Hematopoietic multipotent progenitor cell (in vitro differentiated cells): ENCODE data around the gene RGL3. TPM values are rescaled to one million over a fixed set of nuclear protein-coding genes. Genes with fewer than 3 reads are reported as not detected.
A peak's percentile ranks its signal among the peaks of the same experiment; 100 is the strongest.
"Not testable (repeated sequence)": the region's sequence is repeated elsewhere in the genome, so short reads cannot be mapped to it uniquely, and the experiment has no call there.

Source experiments
- DNase-seq, 3 donors: peaks; one replicate each; pipeline ENCODE4 v3.0.0-alpha.2; 2011 to 2015; ENCODE audit warnings: low read depth in 2 of 3, low spot score in 2 of 3
- total RNA-seq: library from RNA; depleted of rRNA; stranded (reverse); fragments of >200 nt; gene quantifications from one replicate; pipeline ENCODE4 v1.2.3, GENCODE V29; 2012

RGL3 gene
- not detected for total RNA-seq

GRCh38 chr19:11418549-11419506 lies at the start of gene RGL3:
TSS of gene RGL3 (minus strand) at chr19:11419314. CDS start at chr19:11419278, 36 bp downstream.
- no peak for DNase-seq

- not testable (repeated sequence) for DNase-seq
Measured at GRCh38 chr19:11468266-11468845, 49.2 kb upstream of the RGL3 start.

- no peak for DNase-seq
Measured at GRCh38 chr19:11465600-11465999, 46.5 kb upstream of the RGL3 start.

- no peak for DNase-seq
Measured at GRCh38 chr19:11464333-11465265, 45.5 kb upstream of the RGL3 start.

- no peak for DNase-seq
Measured at GRCh38 chr19:11463391-11463790, 44.3 kb upstream of the RGL3 start.

GRCh38 chr19:11461453-11461852 lies 42.3 kb upstream of the RGL3 start:
- no peak for DNase-seq

GRCh38 chr19:11460207-11460606 lies 41.1 kb upstream of the RGL3 start:
- no peak for DNase-seq

- not testable (repeated sequence) for DNase-seq
Measured at GRCh38 chr19:11458912-11459311, 39.8 kb upstream of the RGL3 start.

- no peak for DNase-seq
Measured at GRCh38 chr19:11458236-11458900, 39.3 kb upstream of the RGL3 start.

- DNase-seq = no peak
Measured at GRCh38 chr19:11457831-11458230, 38.7 kb upstream of the RGL3 start.

- no peak for DNase-seq
Measured at GRCh38 chr19:11457115-11457514, 38.0 kb upstream of the RGL3 start.

- DNase-seq = no peak
Measured at GRCh38 chr19:11456659-11457058, 37.5 kb upstream of the RGL3 start.

- not testable (repeated sequence) for DNase-seq
Measured at GRCh38 chr19:11455233-11455554, 36.1 kb upstream of the RGL3 start.

GRCh38 chr19:11453468-11454341 lies 34.6 kb upstream of the RGL3 start:
- DNase-seq = peak in 2 of 3 donors; percentile 43 to 51

GRCh38 chr19:11452620-11453310 lies 33.7 kb upstream of the RGL3 start:
- DNase-seq = no peak

GRCh38 chr19:11451871-11452619 lies 32.9 kb upstream of the RGL3 start:
- DNase-seq = no peak

- no peak for DNase-seq
Measured at GRCh38 chr19:11451327-11451870, 32.3 kb upstream of the RGL3 start.
